Stomach (tissue), 4 donors: ENCODE measurements around the gene DPP6.

Source experiments
- POLR2A ChIP-seq, 4 donors: fragments of 450-650 bp; IDR thresholded peaks; one replicate each; pipeline ENCODE4 v1.6.1; 2016; ENCODE audit warnings: antibody characterized with exemption in 4 of 4, control low read depth in 2 of 4, mild to moderate bottlenecking in 1 of 4, moderate library complexity in 1 of 4
- TF ChIP-seq, protein P1 (sequence below), 7 experiments: fragments of 450-650 bp in 4 of 7; fragments of 200-600 bp in 3 of 7; sonication (generic) in 3 of 7; IDR thresholded peaks; one replicate each; pipeline ENCODE4 v1.5.1; 2016 to 2019; ENCODE audit warnings: antibody characterized with exemption in 7 of 7, control low read depth in 2 of 7, mild to moderate bottlenecking in 1 of 7

DNA sequence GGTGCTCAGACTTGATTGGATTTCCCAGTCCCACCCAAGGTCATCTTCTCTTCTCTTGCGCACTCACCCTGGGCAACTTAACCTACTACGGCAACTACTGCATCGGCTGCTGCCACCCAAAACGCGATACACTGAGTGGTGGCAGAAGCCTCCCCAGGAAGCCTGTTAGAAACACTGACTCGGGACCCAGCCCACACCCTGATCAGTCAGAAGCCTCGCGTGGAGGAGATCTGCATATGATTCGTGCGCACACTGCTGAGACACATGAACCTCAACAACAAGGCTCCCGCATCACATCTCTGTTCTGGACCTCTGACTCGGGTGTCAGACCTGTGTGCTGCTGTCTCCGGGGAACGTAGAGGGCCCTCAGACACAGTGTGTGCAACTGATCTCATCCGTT is 531.3 kb downstream of the DPP6 start:
- no peak for TF ChIP-seq POLR2A (IDR thresholded peaks at IDR 0.05)
- TF ChIP-seq, protein P1, sequence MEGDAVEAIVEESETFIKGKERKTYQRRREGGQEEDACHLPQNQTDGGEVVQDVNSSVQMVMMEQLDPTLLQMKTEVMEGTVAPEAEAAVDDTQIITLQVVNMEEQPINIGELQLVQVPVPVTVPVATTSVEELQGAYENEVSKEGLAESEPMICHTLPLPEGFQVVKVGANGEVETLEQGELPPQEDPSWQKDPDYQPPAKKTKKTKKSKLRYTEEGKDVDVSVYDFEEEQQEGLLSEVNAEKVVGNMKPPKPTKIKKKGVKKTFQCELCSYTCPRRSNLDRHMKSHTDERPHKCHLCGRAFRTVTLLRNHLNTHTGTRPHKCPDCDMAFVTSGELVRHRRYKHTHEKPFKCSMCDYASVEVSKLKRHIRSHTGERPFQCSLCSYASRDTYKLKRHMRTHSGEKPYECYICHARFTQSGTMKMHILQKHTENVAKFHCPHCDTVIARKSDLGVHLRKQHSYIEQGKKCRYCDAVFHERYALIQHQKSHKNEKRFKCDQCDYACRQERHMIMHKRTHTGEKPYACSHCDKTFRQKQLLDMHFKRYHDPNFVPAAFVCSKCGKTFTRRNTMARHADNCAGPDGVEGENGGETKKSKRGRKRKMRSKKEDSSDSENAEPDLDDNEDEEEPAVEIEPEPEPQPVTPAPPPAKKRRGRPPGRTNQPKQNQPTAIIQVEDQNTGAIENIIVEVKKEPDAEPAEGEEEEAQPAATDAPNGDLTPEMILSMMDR (IDR thresholded peaks at IDR 0.05) = no peak
